Measurements from ENCODE around the gene ARID5B.
A peak's percentile ranks its signal among the peaks of the same experiment; 100 is the strongest.

Gene ARID5B

DNA sequence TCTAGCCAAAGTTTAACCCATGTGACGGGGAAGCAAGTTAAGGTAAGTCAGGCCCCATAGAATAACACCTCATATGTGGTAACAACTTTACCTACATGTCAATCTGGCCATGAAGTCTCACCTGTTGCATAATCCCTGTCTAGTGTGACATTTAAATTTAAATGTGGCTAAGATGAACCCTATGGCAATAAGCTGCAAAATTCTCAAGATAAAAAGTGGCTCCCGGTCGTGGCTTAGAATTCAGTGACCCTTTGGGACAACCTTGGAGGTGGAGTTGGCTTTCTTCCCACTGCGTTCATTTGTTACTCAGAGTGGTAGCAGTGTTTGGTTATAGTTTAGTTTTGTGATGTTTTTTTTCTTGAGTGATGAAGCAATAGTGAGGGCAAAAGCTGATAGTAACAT, 90.6 kb downstream of the ARID5B start:
- DNase-seq: peak; percentile 76

DNA sequence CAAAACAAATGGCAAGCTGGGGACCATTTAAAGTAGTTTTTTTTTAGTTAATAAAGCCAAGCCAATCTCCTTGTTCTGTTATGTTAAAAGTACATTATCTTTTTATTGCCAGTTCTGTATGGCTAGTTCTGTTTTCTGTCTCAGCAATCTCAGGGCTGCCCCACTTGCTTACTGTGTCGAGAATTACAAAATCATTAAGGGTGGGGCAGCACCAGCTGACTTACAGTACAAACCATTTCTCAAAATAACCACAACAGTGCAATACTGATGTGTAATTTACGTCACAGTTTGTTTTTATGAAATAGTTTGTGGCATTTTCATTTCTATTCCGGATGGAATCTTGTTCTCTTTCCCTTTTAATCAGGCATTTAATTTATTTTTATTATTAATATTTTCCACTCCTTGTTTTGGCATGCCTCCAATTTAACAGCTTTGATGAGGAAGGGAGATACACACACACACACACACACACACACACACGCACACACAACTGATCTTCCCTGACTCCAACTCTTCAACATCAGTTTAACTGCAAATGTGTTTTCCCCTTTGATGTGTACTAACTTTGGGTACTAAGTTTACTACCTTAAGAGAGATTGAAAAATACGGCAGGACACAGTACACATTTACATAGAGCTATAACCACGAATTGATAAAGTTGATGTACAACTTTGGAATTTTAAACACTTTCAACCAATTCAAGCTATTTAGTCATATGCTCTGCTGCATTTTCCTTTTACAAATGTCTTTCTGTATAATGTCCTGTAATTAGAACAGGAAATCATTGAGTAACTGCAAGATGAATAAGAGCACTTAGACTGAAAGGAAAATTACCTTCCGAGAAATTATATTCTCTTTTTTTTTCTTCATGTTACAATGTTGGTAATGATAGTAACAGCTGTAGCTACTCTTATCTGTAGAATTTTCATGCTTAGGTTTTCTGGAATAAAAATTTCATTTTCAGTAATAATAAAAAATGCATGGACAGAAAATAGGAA, 91.5 kb downstream of the ARID5B start:
- peak; percentile 97 for DNase-seq

DNA sequence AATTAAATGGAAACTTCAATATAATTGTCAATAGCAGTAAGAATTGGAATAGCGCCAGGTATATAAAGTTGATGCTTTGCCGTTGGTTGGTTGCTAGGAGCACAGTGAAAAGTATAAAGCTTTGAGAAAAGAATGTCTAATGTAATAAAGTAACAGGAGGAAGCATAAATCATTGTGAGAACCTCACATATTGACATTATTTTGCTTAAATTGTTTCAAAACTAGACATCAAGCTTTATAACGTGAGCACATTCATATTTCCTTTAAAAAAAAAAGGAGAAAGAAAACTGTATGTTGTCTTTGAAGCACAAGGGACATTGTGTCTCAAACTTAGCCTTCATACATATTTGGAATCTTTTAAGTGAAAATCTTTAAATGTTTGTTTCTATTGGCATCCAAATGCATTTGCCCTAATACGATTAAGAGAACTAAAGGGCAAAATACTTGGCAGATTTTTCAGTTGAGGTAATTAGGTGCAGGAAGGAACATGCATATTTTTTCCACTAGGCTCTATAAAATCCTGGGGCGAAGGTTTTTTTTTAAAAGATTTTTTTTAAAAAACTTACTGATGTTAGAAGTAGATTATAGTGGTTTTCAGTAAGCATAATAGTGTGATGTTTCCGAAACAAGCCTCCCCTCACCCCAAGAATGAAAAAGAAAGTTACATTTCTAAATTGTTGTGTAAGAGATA, 92.4 kb downstream of the ARID5B start:
- no peak for DNase-seq

DNA sequence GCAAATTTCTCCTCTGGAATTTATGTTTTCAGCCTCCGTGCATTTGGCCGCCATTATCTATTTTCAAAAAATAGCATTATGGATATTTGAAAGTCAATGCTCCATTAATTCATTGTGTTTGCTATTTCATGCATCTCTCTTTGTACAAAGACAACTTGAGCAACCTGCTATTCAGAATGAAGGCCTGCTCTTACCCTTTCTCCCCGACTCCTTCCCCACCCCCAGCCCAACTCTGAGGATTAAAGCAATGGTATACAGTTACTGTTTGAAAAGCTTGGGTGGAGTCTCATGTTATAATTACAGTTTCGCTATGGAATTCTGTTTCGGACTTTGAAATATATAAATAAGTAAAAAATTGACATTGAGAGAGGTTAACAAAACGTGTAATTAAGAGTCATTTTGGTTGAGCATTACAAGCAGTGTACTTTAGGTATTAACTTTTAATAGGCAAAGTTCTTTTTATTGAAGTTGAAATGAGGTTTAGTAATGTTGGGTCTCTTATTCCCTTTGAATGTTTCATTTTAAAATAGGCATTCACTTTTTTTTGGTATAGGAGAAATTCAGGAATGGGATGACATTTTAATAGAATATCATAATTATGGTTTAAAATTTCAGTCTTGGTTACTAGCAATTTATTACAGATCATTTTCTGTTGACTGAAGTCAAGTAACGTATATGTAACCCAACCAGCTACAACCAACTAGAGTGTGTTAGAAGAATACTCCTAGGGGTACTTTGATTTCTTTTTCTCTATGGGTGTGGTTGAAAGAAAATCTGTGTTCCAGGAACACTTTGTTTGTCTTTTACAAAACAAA, 93.1 kb downstream of the ARID5B start:
- DNase-seq: no peak

DNA sequence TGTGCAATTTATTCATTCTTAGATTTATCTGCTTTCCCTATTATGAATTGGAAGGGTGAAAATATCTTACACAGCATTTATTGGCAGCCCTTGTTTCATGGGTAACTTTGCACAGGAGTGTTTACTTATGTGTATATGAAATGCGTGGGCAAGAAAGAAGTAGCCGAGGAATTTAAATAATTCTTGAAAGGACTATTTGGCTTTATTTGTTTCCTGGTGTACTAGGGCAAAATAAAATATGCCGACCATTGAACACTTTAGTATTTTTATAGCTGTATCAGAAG, 93.7 kb downstream of the ARID5B start:
- DNase-seq: no peak

DNA sequence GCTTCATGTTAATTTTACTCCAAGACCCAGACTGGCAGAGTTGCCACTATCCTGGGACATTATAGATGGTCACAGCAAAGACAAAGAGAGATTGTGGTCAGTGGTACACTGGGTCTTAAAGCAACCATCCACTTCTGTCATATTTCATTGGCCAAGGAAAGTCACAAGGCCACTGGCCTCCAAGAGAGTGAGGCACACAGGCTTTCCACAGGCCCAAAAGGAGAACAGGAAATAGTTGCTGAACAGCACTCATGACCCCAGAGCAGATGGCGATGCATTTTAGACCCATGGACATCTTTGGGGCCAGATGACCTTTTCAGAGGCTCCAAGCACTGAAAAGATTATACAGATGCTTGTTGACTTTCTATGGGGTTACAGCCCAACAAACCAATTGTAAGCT, 97.4 kb downstream of the ARID5B start:
- no peak for DNase-seq

DNA sequence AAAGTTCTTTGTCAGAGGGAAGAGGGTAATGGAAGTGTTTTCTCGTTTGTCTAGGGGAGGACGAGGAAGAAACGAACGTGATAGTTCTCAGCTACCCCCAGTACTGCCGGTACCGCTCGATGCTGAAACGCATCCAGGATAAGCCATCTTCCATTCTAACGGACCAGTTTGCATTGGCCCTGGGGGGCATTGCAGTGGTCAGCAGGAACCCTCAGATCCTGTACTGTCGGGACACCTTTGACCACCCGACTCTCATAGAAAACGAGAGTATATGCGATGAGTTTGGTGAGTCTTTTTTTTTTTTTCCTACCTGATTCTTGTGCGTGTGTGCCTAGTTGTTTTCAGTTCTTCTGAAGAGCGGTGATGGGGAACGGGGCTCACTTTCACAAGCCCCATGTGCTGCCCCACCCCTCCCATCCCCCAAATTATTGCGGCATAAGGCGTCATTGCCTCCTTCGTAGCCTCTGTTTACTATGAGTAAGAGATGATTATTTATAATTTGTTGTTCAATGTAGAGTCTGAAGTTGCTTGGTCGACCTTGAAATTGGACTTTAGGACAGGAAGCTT, 98.6 kb downstream of the ARID5B start:
- DNase-seq: no peak

DNA sequence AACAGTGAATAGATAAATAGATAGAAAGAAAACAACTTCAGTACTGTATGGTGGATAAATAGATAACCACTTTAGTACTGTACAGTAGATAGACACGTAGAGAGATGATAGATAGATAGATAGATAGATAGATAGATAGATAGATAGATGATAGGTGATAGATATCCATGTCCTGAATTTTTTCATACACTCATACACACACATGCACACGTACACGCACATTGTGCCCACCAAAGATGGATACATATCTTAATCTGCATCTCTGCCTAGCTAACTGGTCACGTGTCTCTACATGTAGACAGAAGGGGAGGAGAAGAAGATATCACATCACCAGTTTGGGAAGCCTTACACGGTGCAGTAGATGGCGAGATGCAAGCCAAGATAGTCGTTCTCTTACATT, 99.2 kb downstream of the ARID5B start:
- DNase-seq: no peak

DNA sequence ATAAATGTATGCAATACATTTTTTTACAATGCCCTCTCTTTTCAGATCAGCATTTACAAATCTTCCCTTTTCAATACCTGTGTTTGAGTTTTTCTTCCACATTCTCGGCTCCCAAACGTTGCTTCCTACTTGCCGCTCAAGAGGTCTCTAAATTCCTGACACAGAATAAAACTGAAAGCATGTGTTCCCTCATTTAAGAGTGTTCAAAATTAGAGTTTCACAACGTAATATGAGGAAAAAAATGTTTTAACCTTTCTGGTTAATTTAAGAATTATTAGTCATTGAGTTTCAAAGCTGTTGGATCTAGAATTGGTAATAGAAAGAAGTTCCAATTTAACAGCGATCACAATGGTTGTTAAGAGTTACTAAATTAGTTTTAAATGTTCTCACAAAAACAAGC, 100.4 kb downstream of the ARID5B start:
- DNase-seq: peak; percentile 58

DNA sequence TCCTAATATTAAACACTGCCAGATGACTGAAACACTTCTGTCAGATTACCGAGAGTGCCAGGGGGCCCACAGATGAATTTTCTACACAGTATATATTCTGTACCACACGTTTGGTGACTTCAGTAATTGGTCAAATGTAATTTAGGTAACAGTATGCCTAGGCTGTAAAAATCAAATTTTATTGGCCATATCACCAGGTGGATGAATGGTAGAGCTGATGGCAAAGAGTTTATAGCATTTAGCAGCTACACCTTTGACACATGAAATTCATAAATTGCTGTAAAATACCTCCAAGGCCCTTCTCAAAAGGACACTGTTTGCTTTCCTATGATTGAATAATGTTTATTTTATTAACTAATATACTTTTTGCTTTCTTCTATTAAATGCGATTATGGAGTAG, 101.3 kb downstream of the ARID5B start:
- no peak for DNase-seq

DNA sequence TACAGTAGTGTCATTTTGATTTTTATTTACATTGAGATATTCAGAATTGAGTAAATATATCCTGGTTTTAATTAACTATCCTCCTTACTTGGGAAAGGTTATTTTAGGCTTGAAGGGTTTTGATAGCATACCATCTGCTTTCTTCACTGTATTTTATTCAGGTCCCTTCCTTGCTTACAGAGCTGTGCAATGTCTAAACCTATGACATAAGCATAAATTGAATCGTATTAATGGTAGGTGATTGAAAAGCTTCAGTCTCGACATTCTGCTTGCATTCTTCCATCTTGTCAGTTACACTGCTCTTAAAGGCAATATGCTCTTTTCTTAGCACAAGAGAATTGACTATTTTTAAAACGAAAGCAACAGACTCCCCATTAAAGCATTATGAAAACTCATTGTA, 102.5 kb downstream of the ARID5B start:
- DNase-seq: no peak

DNA sequence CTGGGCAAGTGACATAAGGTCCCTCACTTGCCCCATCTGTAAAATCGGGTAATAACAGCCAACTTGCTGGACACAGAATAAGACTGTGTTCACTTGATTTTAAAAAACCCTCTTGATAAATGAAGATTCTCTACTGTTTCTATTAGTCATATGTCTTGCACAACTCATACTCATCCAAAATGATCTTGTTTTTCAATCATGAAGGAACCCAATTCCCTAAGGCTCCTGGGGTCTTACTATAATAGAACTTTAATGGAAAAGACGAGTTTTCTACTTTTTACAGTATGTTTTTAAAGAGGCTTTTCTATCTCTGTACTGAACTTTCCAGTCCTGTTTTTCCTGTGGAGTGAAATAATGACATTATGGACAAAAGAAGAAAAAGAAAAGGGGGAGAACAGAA, 103.8 kb downstream of the ARID5B start:
- DNase-seq: peak; percentile 31

DNA sequence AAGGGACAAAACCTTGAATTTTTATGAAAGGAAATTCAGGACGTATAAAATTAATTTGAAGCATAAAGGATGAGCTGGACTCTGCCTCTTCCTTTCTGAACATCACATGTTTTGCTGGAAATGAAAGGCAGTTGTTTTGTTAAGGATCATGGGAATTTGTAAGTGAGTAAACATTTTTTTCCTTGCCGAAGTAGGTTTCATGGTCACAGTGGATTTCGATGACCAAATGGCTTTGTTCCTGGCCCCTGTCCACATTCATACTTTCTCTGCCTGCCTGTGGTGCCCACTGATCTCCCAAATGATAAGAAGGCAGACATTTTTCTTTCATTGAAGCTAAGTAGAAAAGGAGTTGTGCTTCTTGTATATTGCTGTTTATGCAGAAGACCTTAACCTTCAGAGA, 104.2 kb downstream of the ARID5B start:
- no peak for DNase-seq

DNA sequence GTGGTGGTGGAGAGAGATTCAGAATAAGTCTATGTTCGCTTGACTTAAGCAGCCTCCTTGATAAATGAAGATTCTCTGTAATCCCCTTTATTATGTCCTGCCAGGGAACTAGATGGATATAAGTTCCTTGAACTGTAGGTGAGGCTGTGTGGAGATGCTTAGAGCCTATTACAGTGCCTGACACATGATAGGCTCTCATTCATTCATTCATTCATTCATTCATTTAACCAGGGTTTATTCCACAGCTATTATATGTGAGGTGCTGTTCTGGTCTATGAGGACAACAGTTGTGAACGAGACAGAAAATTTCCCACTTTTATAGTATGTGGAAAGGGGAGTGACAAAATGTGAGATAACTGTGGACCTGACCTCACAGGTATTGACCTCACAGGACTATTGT, 105.6 kb downstream of the ARID5B start:
- no peak for DNase-seq

DNA sequence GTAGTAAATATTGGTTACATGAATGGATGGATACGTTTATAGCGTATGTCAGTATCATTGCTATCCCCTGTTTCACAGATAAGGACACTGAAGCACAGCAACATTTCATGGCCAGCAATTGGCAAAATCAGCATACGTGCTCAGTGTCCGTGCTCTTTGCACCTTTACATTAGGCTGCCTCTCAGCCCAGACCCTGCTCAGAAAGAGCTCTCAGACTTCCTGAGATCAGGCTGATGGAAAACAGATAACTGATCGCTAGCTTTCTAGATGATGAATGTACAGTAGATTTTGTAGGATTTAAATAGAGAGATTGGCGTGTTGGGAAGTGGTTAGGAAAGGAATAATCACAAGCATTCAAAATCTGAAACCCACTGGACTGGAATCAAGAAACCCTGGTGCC, 106.7 kb downstream of the ARID5B start:
- DNase-seq: no peak

DNA sequence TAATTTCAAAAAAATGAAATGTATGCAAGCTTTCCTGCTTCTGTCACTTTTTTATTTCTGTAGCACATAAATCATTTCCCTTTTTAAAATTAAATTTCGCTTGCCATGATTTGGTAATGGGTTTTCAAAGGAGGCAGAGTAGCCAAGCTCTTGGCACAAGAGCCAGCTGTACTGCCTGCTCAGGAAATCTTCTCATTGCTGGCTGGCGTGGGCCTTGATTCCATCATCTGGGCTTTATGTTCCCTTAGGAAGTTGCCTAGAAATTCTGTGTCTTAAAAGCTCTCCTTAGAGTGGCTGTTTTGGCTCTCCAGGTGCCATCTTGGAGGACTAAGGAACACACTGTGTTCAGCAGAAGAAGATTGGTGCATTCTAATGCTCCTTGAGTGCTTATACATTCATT, 107.4 kb downstream of the ARID5B start:
- DNase-seq: no peak

DNA sequence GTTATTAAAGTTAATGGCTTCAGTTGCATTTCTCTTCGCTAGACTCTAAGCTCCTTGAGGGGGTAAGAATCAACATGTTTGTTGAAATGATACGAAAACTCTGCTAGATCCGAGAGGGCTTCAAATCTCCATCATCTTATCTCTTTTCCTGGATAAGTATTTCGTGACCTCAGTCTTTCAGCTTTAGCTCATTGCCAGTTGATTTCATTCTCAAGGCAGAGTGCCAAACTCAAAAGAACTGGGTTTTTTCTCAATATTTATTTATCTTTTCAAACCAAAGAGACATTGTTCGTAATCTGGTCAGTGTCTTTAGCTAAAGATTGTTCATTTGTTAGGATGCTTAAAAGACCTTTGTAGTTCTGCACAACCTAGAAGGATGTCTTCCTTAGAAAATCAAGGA, 108.9 kb downstream of the ARID5B start:
- no peak for DNase-seq

DNA sequence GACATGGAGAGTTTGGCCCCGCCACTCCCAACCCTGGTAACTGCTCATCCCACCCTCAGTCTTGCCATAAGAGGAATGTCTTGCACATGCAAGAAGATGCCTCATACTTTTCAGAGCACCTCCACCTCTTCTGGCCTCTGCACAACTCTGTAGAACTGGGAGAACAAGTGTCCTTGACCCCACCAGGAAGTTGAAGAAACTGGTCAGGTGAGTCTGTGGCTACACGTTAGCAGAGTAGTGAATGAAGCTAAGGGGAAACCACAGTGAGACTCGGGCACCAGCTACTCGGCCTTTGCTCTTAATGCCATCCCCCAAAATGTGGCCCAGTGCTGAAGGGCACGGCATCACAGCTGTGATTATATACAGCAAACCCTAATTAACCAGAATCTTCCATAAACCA, 110.1 kb downstream of the ARID5B start:
- no peak for DNase-seq

DNA sequence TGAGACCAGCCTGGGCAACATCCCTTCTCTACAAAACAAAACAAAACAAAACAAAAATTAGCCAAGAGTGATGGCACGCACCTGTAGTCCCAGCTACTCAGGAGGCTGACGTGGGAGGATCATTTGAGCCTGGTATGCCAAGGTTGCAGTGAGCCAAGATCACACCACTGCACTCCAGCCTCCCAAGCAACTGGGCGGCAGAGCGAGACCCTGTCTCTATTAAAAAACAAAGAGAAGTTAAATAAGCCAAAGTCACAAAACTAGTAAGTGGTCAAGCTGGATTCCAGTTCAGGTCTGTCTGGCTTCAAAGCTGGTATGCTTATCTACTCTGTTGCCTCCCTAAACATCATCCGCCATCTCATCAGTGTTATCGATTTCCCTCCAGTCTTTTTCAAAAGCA, 110.8 kb downstream of the ARID5B start:
- DNase-seq: no peak

DNA sequence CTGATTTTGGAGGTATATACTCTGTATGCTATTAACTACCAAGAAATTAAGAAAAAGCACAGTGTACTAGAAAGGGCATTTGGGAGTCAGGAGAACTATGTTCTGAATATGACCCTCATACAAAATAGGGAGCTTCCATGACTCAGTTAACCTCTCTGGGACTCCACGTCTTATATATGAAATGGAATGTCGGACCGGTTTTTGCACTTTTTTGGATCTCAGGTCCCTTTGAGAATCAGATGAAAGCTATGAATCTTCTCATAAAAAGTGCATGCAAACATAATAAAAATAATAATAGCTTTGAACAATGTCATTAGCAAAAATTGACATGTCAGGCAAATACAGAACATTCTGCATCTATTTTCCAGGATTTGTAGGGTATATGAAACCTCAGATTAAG, 113.0 kb downstream of the ARID5B start:
- DNase-seq: no peak

DNA sequence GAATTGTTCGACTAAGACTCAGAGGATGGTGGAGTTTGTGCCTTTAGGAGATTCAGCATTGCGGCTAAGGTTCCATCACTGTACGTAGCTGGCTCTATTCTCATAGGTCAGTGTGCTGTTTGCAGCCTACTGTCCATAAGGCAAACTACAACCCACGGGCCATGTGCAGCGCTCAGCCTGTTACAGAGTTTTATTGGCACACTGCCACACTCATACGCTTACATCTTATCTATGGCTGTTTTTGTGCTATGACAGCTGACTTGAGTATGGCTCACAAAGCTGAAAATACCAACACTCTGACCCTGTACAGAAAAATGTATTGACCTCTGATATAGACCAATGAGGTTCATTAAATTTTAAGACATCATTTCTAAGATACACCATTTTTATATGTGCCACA, 114.5 kb downstream of the ARID5B start:
- no peak for DNase-seq

DNA sequence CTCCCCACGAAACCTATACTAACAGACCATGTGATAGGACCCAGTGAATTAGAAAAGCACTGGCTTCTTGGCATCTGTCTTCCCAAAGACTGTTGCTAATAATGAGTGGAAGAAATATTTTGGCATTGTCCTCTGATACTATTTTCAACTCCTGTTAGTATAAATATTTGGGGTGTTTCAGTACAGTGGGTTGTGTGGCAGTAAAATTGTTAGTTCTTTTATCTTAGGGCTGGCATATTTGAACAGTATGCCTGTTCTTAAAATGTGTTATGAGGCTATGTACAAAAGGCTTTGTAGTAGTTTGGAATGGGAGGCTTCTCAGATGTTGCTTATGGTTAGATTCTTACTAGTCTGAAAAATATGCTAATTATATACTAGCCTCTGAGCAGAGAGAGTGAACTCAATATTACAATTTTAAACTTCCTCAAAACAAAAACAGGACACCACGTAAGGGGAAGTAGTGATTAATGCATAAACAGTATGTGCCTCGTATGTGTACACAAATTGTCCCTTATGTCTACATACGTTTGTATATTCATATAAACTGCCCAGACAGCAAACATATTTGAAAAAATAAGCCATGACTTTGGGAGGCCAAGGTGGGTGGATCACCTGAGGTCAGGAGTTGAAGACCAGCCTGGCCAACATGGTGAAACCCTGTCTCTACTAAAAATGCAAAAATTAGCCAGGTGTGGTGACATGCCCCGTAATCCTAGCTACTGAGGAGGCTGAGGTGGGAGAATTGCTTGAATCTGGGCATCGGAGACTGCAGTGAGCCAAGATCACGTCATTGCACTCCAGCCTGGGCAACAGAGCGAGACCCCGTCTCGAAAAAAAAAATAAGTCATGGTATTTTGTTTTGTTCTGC, 115.4 kb downstream of the ARID5B start:
- DNase-seq: peak; percentile 79

All from suppressor macrophage treated with lipopolysaccharide for 4 hours (primary cell).